Fibroblast of lung (primary cell): Measurements from ENCODE around the gene MYLK3.

Source experiments
- CTCF ChIP-seq, 2 donors: IDR thresholded peaks in 1 of 2; conservative IDR thresholded peaks in 1 of 2; 1 replicate in 1 of 2; 2 replicates in 1 of 2; pipeline ENCODE4 v1.5.1; 2011 to 2012; ENCODE audit warnings: low read length in 2 of 2, control low read depth in 1 of 2, inconsistent platforms in 1 of 2, low read depth in 1 of 2, mild to moderate bottlenecking in 1 of 2
- EZH2 ChIP-seq: IDR thresholded peaks from 2 replicates; pipeline ENCODE4 v1.5.1; 2012; ENCODE audit warnings: low read length, control low read depth, mild to moderate bottlenecking; ENCODE audit errors: missing control alignments

DNA sequence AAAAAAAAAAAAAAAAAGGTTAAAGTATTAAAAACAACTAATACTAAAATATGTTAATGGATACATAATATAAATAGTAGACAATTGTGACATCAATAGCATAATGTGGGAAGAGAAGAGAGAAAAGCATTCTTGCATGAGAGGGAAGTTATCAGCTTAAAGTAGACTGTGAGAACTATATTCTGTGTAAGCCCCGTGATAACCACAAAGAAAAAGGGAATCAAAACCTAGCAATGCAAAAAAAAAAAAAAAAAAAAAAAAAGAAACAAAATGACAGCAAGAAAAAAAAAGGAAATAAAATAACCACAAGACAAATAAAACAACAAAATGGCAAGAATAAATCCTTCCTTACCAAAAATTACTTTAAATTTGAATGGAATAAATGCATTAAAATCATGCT lies 39.8 kb upstream of the MYLK3 start:
- no peak for TF ChIP-seq CTCF (conservative IDR thresholded peaks at IDR 0.05 in 1 of 2, IDR thresholded peaks at IDR 0.05 in 1 of 2; ENCODE audit: low read depth in 1 of 2, low read length in 2 of 2)
- no peak for TF ChIP-seq EZH2
